CD4-positive, alpha-beta T cell treated with Interleukin-21 for 1 hour (primary cell): ENCODE measurements around the gene PCDHB2.
"Not testable (repeated sequence)": the region's sequence is repeated elsewhere in the genome, so short reads cannot be mapped to it uniquely, and the experiment has no call there.

Source experiments
- DNase-seq: peaks from one replicate; pipeline ENCODE4 v3.0.0-alpha.2; 2020

PCDHB2 gene

GRCh38 chr5:141094481-141095262, at the start of gene PCDHB2:
Gene PCDHB2 (plus strand): TSS chr5:141094615. CDS start chr5:141094791, 176 bp downstream.
- DNase-seq = no peak

GRCh38 chr5:141050622-141051520, 43.5 kb upstream of the PCDHB2 start, which contains the start of gene PCDHB1:
Gene PCDHB1 (plus strand): TSS chr5:141051374. CDS start chr5:141051471, 97 bp downstream.
- DNase-seq = no peak

- DNase-seq = no peak
Measured at GRCh38 chr5:141051521-141051866, 42.9 kb upstream of the PCDHB2 start.

GRCh38 chr5:141077826-141078225, 16.6 kb upstream of the PCDHB2 start:
- DNase-seq = no peak

GRCh38 chr5:141082228-141082627, 12.2 kb upstream of the PCDHB2 start:
- no peak for DNase-seq

GRCh38 chr5:141084487-141084989, 9.9 kb upstream of the PCDHB2 start:
- DNase-seq = peak; percentile 54

GRCh38 chr5:141095263-141095641, 837 bp downstream of the PCDHB2 start:
- no peak for DNase-seq

GRCh38 chr5:141096181-141096580, 1.8 kb downstream of the PCDHB2 start:
- DNase-seq = not testable (repeated sequence)

- not testable (repeated sequence) for DNase-seq
Measured at GRCh38 chr5:141096586-141096985, 2.2 kb downstream of the PCDHB2 start.

GRCh38 chr5:141100243-141100805, 5.9 kb downstream of the PCDHB2 start, which contains the start of gene PCDHB3:
Gene PCDHB3 (plus strand): TSS chr5:141100473. CDS start chr5:141100650, 177 bp downstream.
- DNase-seq = no peak

GRCh38 chr5:141101059-141101458, 6.6 kb downstream of the PCDHB2 start:
- no peak for DNase-seq

GRCh38 chr5:141102070-141102469, 7.7 kb downstream of the PCDHB2 start:
- not testable (repeated sequence) for DNase-seq

GRCh38 chr5:141102471-141102870, 8.1 kb downstream of the PCDHB2 start:
- not testable (repeated sequence) for DNase-seq

- DNase-seq = no peak
Measured at GRCh38 chr5:141105350-141105749, 10.9 kb downstream of the PCDHB2 start.

GRCh38 chr5:141119250-141119649, 24.8 kb downstream of the PCDHB2 start:
- DNase-seq = no peak

- no peak for DNase-seq
Measured at GRCh38 chr5:141121563-141121962, 27.1 kb downstream of the PCDHB2 start, which contains the start of gene PCDHB4. Gene PCDHB4 (plus strand): TSS chr5:141121818. CDS start chr5:141121999, 181 bp downstream.

GRCh38 chr5:141121985-141122384, 27.6 kb downstream of the PCDHB2 start:
- DNase-seq = no peak

GRCh38 chr5:141123396-141124135, 29.2 kb downstream of the PCDHB2 start:
- not testable (repeated sequence) for DNase-seq

GRCh38 chr5:141127305-141127704, 32.9 kb downstream of the PCDHB2 start:
- DNase-seq = no peak

GRCh38 chr5:141135030-141135717, 40.8 kb downstream of the PCDHB2 start, which contains the start of gene PCDHB5:
Gene PCDHB5 (plus strand): TSS chr5:141135206. CDS start chr5:141135435, 229 bp downstream.
- no peak for DNase-seq

GRCh38 chr5:141135718-141136266, 41.4 kb downstream of the PCDHB2 start:
- no peak for DNase-seq
